Superior temporal gyrus (tissue), 1 donor: ENCODE data around the gene IRGC.
"Not testable (repeated sequence)": the region's sequence is repeated elsewhere in the genome, so short reads cannot be mapped to it uniquely, and the experiment has no call there.

ENCODE experiments used
- DNase-seq: peaks from one replicate; pipeline ENCODE4 v3.0.0-alpha.2; 2016; ENCODE audit errors: extremely low spot score

The IRGC gene

GRCh38 chr19:43754253-43754502 lies 38.3 kb downstream of the IRGC start:
- DNase-seq, result no peak

- peak; percentile 98 for DNase-seq
Measured at GRCh38 chr19:43754503-43755255, 38.8 kb downstream of the IRGC start, which contains the start of gene SMG9. Gene SMG9, minus strand, starts transcription at chr19:43754962. Its CDS starts 4,221 bp downstream, at chr19:43750741.

GRCh38 chr19:43755256-43755801 lies 39.5 kb downstream of the IRGC start:
- DNase-seq, result peak; percentile 86

GRCh38 chr19:43759515-43759914 lies 43.6 kb downstream of the IRGC start:
- DNase-seq, result no peak

GRCh38 chr19:43760941-43761340 lies 45.1 kb downstream of the IRGC start:
- no peak for DNase-seq

GRCh38 chr19:43762814-43763213 lies 46.9 kb downstream of the IRGC start:
- no peak for DNase-seq

GRCh38 chr19:43763473-43763939 lies 47.6 kb downstream of the IRGC start:
- DNase-seq, result no peak

- not testable (repeated sequence) for DNase-seq
Measured at GRCh38 chr19:43764684-43765083, 48.8 kb downstream of the IRGC start.

GRCh38 chr19:43765109-43765876 lies 49.4 kb downstream of the IRGC start:
- no peak for DNase-seq

- no peak for DNase-seq
Measured at GRCh38 chr19:43766755-43767043, 50.8 kb downstream of the IRGC start.

GRCh38 chr19:43767316-43767715 lies 51.4 kb downstream of the IRGC start:
- no peak for DNase-seq

- DNase-seq, result no peak
Measured at GRCh38 chr19:43767818-43768217, 51.9 kb downstream of the IRGC start.

GRCh38 chr19:43768273-43769050 lies 52.6 kb downstream of the IRGC start:
- no peak for DNase-seq

- DNase-seq, result no peak
Measured at GRCh38 chr19:43769256-43769655, 53.4 kb downstream of the IRGC start.
